ENCODE data around the gene NAALADL2.

- no peak for TF ChIP-seq CTCF (IDR thresholded peaks at IDR 0.05)
- no peak for TF ChIP-seq POLR2A (IDR thresholded peaks at IDR 0.05)
Observed at GRCh38 chr3:175839366-175840005, 980.4 kb downstream of the NAALADL2 start.
